Activated CD8-positive, alpha-beta memory T cell treated with anti-CD3 and anti-CD28 coated beads for 36 hours (primary cell): ENCODE measurements around the gene BBS9. TPM values are rescaled to one million over a fixed set of nuclear protein-coding genes. Genes with fewer than 3 reads are reported as not detected.
"Not testable (repeated sequence)": the region's sequence is repeated elsewhere in the genome, so short reads cannot be mapped to it uniquely, and the experiment has no call there.

Experiments used
- CTCF ChIA-PET: fragments of 350-600 bp; sonication (Branson Sonifier 250); formaldehyde crosslinking; loops from one replicate; lab custom pipeline; 2021; ENCODE audit warnings: antibody characterized with exemption; lab: Charles Lee
- POLR2A ChIA-PET: fragments of 350-600 bp; sonication (Branson Sonifier 250); formaldehyde crosslinking; loops from one replicate; lab custom pipeline; 2021; ENCODE audit warnings: antibody characterized with exemption; lab: Charles Lee
- total RNA-seq, 2 experiments: library from RNA; stranded (reverse); gene quantifications; one replicate each; pipeline ENCODE4 v1.2.3, GENCODE V29; 2021

The BBS9 gene
- total RNA-seq, 2 experiments from 2014 or later = 5.1 to 6.1 TPM

DNA sequence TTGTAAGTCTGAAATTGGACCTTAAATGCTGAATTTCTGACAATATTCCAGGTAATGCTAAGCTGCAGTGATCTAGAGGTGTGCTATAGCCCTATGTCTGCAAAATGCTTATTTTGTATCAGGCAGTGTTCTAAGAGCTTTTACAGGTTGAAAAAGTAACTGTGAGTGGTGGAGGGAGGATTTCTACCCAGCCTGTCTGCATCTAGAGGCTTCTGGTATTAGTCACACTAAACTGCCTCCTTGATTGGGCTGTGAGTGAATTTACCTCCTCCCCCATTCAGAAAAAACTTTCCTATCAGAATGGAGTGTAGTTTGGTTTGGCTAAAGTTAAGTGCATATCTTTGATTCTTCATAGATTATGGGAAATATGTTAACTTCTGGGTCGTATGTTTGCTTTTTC, 56.8 kb downstream of the BBS9 start:
- ChIA-PET CTCF (interaction anchor here (1.7 kb wide), 1 partner anchor 746 kb away, joined by 6 read pairs; no protein-coding TSS in a partner anchor), POLR2A (no interaction called here)

GRCh38 chr7:33190688-33191304, 61.4 kb downstream of the BBS9 start:
- ChIA-PET CTCF (no interaction called here), POLR2A (no interaction called here)

- CTCF ChIA-PET = no interaction called here
- POLR2A ChIA-PET = no interaction called here
Observed at GRCh38 chr7:33191340-33191739, 62.0 kb downstream of the BBS9 start.

GRCh38 chr7:33192695-33193291, 63.4 kb downstream of the BBS9 start:
- ChIA-PET CTCF (no interaction called here), POLR2A (no interaction called here)

DNA sequence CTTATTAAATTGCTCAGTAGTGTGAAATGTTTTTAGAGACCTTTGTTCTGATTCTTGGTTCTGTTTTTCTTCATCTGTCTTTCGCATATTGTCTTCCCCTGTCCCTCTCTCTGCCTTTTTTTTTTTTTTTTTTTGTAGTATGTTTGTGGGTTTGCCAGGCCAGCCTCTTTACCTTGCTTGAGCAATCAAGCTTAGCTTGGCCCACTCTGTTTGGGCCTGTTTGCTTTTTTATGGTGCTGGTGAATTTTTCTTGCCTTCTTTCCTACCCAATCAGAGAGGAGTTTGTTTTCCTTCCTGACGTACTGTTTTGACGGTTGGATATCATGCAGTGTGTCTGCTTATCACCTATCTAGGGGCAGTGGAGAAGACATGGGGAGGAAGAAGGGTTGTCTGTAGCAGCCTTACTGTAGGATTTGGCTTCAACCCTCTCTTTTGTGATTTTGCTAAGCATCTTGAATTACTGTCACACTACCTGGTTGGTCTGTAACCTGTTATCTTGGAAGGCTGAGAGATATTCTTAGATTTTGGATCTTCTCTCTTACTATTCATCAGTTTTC, 64.0 kb downstream of the BBS9 start:
- ChIA-PET POLR2A (no interaction called here), CTCF (no interaction called here)

GRCh38 chr7:33195264-33195663, 65.9 kb downstream of the BBS9 start:
- ChIA-PET POLR2A (no interaction called here), CTCF (no interaction called here)

- POLR2A ChIA-PET = no interaction called here
Observed at GRCh38 chr7:33196221-33196620, 66.9 kb downstream of the BBS9 start.

GRCh38 chr7:33200282-33200681, 70.9 kb downstream of the BBS9 start:
- ChIA-PET CTCF (no interaction called here), POLR2A (no interaction called here)

More at GRCh38 chr7:33196221-33196620, 66.9 kb downstream of the BBS9 start:
- CTCF ChIA-PET = no interaction called here

DNA sequence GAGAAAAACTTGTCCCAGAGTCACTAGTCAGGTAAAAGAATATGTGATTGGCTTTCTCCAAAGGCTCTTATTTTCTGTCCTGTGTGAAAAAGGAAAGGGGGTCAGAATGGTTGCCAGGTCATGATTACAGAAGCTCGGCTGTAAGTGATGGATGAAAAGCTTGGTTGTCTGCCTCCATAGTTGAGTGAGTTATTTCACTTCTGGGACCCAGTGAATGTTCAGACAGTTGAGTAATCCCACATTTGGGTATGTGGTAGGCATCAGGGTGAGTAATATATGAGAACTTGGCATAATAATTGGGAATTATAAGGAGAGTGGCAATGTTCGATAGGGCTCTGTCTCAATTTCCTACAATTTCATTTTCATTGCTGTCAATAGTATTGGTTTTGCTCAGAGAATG, 72.5 kb downstream of the BBS9 start:
- POLR2A ChIA-PET = no interaction called here
- CTCF ChIA-PET = no interaction called here

DNA sequence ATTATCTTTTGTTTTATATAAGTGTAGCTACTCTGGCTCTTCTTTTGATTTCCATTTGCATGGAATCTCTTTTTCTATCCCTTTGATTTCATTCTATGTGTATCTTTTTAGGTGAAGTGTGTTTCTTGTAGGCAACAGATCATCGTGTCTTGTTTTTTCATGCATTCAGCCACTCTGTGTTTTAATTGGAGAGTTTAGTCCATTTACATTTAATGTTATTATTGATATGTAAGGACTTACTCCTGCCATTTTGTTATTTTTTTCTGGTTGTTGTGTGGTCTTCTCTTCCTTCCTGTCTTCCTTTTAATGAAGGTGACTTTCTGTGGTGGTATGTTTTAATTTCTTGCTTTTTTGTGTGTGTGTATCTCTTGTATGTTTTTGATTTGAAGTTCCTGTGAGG, 81.6 kb downstream of the BBS9 start:
- ChIA-PET CTCF (no interaction called here), POLR2A (no interaction called here)

DNA sequence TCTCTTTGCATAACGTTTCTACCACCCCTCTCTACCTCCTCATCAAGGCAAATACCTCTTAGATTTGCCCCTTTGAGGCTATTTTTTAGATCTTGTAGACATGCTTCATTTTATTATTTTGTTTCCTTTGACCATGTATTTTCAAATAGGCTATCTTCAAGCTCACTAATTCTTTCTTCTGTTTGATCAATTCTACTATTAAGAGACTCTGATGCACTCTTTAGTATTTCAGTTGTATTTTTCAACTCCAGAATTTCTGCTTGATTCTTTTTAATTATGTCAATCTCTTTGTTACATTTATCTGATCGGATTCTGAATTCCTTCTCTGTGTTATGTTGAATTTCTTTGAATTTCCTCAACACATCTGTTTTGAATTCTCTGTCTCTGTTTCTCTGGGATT, 82.8 kb downstream of the BBS9 start:
- ChIA-PET CTCF (no interaction called here), POLR2A (no interaction called here)

- ChIA-PET CTCF (no interaction called here), POLR2A (no interaction called here)
Observed at GRCh38 chr7:33215992-33216391, 86.6 kb downstream of the BBS9 start.

GRCh38 chr7:33217595-33217994, 88.2 kb downstream of the BBS9 start:
- CTCF ChIA-PET = no interaction called here

GRCh38 chr7:33218841-33219535, 89.6 kb downstream of the BBS9 start:
- POLR2A ChIA-PET, CTCF ChIA-PET: not testable (repeated sequence)

More at GRCh38 chr7:33217595-33217994, 88.2 kb downstream of the BBS9 start:
- POLR2A ChIA-PET = no interaction called here

- ChIA-PET CTCF (no interaction called here), POLR2A (no interaction called here)
Observed at GRCh38 chr7:33220231-33220630, 90.9 kb downstream of the BBS9 start.

GRCh38 chr7:33221390-33221789, 92.0 kb downstream of the BBS9 start:
- POLR2A ChIA-PET = no interaction called here
- CTCF ChIA-PET = no interaction called here

DNA sequence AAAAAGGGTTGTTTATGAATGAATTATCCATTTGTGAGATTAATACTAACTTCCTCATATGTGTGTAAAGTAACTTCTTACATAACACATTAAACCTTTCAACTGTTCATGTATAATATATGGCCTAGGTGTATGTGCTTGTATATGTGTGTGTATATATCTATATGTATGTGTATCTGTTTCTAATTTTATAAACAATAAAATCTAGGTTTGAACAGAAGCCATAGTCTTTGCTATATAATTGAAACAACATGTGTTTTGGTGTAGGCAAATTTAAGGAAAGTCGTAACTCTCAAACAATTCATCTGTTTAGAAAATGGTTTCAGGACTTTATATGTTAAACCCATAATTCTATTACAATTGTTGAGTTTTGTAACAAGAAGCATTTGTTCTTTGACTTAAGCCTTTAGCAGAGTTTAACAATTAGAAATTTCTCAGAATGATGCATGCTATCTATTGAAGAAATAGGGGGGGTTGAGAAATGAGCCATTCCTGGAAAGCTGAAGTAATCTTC, 103.3 kb downstream of the BBS9 start:
- ChIA-PET CTCF (no interaction called here), POLR2A (no interaction called here)

GRCh38 chr7:33233659-33234058, 104.3 kb downstream of the BBS9 start:
- CTCF ChIA-PET = no interaction called here

DNA sequence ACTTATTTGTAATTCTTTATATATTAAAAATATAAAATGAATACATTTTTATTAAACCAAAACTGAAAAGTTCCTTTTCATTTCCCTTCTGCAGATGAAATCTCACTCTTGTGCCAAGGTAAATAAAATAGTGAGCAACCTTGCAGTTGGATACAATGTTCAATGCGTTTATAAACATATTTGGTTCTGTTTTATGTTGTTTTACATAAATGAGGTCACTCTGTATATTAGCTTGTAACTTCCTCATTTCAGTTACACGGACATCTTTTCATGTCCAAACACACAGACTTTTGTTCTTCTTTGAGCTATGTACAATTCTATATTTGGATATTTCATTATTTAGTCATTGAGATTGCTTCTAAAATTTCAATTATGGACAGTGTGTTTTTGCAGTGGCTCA, 107.7 kb downstream of the BBS9 start:
- POLR2A ChIA-PET = no interaction called here
- CTCF ChIA-PET = no interaction called here

More at GRCh38 chr7:33233659-33234058, 104.3 kb downstream of the BBS9 start:
- POLR2A ChIA-PET = no interaction called here

DNA sequence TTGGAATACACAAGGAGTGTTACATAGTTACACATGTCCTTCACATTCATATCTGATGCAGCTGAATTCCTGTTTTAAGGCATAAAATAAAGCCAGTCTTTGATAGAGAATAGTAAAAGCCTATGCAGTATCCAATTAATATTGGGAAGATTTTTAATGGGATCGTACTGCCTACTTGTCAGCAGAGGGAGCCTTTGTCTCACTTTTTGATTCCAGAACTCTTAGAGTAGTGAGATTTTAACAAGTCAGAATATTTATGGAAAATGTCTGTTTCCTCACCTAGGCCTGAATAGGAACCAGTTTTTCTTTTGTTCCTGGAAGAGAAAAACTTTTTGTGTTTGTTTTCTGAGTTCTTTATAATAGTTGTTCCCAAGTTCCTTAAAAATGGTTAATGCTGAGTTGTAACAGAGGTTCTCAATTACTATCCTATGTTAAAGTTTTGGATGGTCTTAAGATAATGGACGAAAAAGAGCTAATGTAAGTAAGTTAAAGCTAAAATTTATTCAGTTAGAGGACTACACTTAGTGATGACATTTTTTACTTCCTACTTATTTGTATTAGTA, 114.0 kb downstream of the BBS9 start:
- ChIA-PET POLR2A (no interaction called here), CTCF (interaction anchor here (1.3 kb wide), 1 partner anchor 690 kb away, joined by 3 read pairs; no protein-coding TSS in a partner anchor)
